Endothelial cell of umbilical vein (primary cell): ENCODE results near the gene MAN1A1. TPM values are rescaled to one million over a fixed set of nuclear protein-coding genes. Genes with fewer than 3 reads are reported as not detected.

Experiments used
- BruUV-seq: library from RNA; stranded (reverse); fragments of 400-500 nt; replicated peaks from 2 replicates; lab custom pipeline; 2021; lab: Mats Ljungman, UMichigan
- CTCF ChIA-PET: fragments of 300-600, 350-600 bp; sonication (Branson Sonifier 250); formaldehyde crosslinking; loops from one replicate; lab custom pipeline; 2021; ENCODE audit warnings: antibody characterized with exemption, inconsistent platforms; lab: Charles Lee
- POLR2A ChIA-PET: fragments of 300-600, 350-600 bp; sonication (Branson Sonifier 250); formaldehyde crosslinking; loops from one replicate; lab custom pipeline; 2021; ENCODE audit warnings: antibody characterized with exemption, inconsistent platforms; lab: Charles Lee
- DNase-seq: peaks from one replicate; pipeline ENCODE4 v3.0.0-alpha.2; 2011; ENCODE audit warnings: low read depth, low spot score
- FAIRE-seq: peaks from 2 replicates; lab custom pipeline; 2011; peaks lifted over from hg19 to GRCh38; lab: Jason Lieb, UNC
- H2AFZ ChIP-seq: 2 replicates; pipeline ENCODE4 v1.6.0; 2012; ENCODE audit warnings: low read depth, low read length, control low read depth, inconsistent platforms
- H3K27ac ChIP-seq: 2 replicates; pipeline ENCODE4 v1.5.1; 2011; ENCODE audit warnings: low read depth, mild to moderate bottlenecking, control low read depth, low read length, moderate library complexity; ENCODE audit not compliant: insufficient read depth
- H3K27me3 ChIP-seq, 2 experiments: 2 replicates each; pipeline versions ENCODE4 v1.6.0 to v1.6.1; 2011; ENCODE audit warnings: low read length in 2 of 2, mixed read lengths in 1 of 2; ENCODE audit not compliant: control insufficient read depth in 2 of 2, insufficient read depth in 2 of 2
- H3K36me3 ChIP-seq, 2 experiments: 2 replicates in 1 of 2; 3 replicates in 1 of 2; pipeline ENCODE4 v1.5.1; 2011; ENCODE audit warnings: low read length in 2 of 2, mild to moderate bottlenecking in 1 of 2, moderate library complexity in 1 of 2; ENCODE audit not compliant: control insufficient read depth in 2 of 2, insufficient read depth in 2 of 2; ENCODE audit errors: extremely low read depth in 1 of 2
- H3K4me1 ChIP-seq: 3 replicates; pipeline ENCODE4 v1.5.1; 2011; ENCODE audit warnings: mild to moderate bottlenecking, low read length; ENCODE audit not compliant: control insufficient read depth, insufficient read depth; ENCODE audit errors: extremely low read depth
- H3K4me2 ChIP-seq: 2 replicates; pipeline ENCODE4 v1.6.1; 2011; ENCODE audit warnings: low read length, control low read depth, mixed read lengths; ENCODE audit not compliant: insufficient read depth
- H3K4me3 ChIP-seq, 3 experiments: fragments of 200-600 bp in 1 of 3; sonication (generic), shearing (Covaris generic) in 1 of 3; replicated peaks in 1 of 3; 2 replicates each; pipeline ENCODE4 v1.5.1; 2011 to 2016; ENCODE audit warnings: control low read depth in 3 of 3, low read length in 3 of 3, mild to moderate bottlenecking in 2 of 3, inconsistent platforms in 1 of 3, low read depth in 1 of 3, moderate library complexity in 1 of 3; ENCODE audit not compliant: insufficient read depth in 1 of 3
- H3K79me2 ChIP-seq: 2 replicates; pipeline ENCODE4 v1.6.0; 2012; ENCODE audit warnings: low read length, inconsistent platforms; ENCODE audit not compliant: control insufficient read depth, insufficient read depth
- H3K9ac ChIP-seq: replicated peaks from 2 replicates; pipeline ENCODE3; 2011; ENCODE audit warnings: low read length, control low read depth; ENCODE audit not compliant: insufficient read depth; ENCODE audit errors: extremely low read depth
- H3K9me1 ChIP-seq: replicated peaks from 3 replicates; pipeline ENCODE4 v1.6.0; 2011; ENCODE audit warnings: mild to moderate bottlenecking, low read length; ENCODE audit not compliant: control insufficient read depth, insufficient read depth; ENCODE audit errors: extremely low read depth
- H3K9me3 ChIP-seq: replicated peaks from 2 replicates; pipeline ENCODE4 v1.5.1; 2012; ENCODE audit warnings: low read length, inconsistent platforms; ENCODE audit not compliant: control insufficient read depth, insufficient read depth
- H4K20me1 ChIP-seq: replicated peaks from 2 replicates; pipeline ENCODE3; 2011; ENCODE audit warnings: mild to moderate bottlenecking, low read length; ENCODE audit not compliant: control insufficient read depth, insufficient read depth; ENCODE audit errors: extremely low read depth
- CTCF ChIP-seq, 2 donors: IDR thresholded peaks; 1 replicate in 1 of 2; 2 replicates in 1 of 2; pipeline ENCODE4 v1.5.1; 2011; ENCODE audit warnings: low read length in 2 of 2, mild to moderate bottlenecking in 2 of 2, moderate library complexity in 2 of 2, control low read depth in 1 of 2, inconsistent platforms in 1 of 2, low read depth in 1 of 2; ENCODE audit not compliant: insufficient read depth in 1 of 2; ENCODE audit errors: extremely low read depth in 1 of 2
- EZH2 ChIP-seq: IDR thresholded peaks from 2 replicates; pipeline ENCODE4 v1.6.1; 2012; ENCODE audit warnings: borderline replicate concordance, low read depth, mild to moderate bottlenecking, moderate library complexity, low read length, inconsistent platforms; ENCODE audit not compliant: severe bottlenecking
- FOS ChIP-seq: IDR thresholded peaks from 2 replicates; pipeline ENCODE4 v1.6.1; 2011; ENCODE audit warnings: mild to moderate bottlenecking, low read length, moderate library complexity, borderline replicate concordance; ENCODE audit not compliant: insufficient read depth
- GATA2 ChIP-seq: IDR thresholded peaks from 2 replicates; pipeline ENCODE4 v1.7.0; 2011; ENCODE audit warnings: low read depth, mild to moderate bottlenecking, moderate library complexity, mixed read lengths, low read length; ENCODE audit not compliant: insufficient read length, insufficient read depth
- JUN ChIP-seq: IDR thresholded peaks from 2 replicates; pipeline ENCODE4 v1.6.1; 2011; ENCODE audit warnings: borderline replicate concordance, low read depth; ENCODE audit not compliant: insufficient read length, insufficient read depth
- MAX ChIP-seq: IDR thresholded peaks from 2 replicates; pipeline ENCODE4 v1.6.1; 2011; ENCODE audit not compliant: insufficient read depth, insufficient read length
- POLR2A ChIP-seq: IDR thresholded peaks from 2 replicates; pipeline ENCODE4 v1.6.1; 2012; ENCODE audit warnings: low read depth, mild to moderate bottlenecking, control low read depth, low read length
- POLR2AphosphoS5 ChIP-seq: IDR thresholded peaks from 2 replicates; pipeline ENCODE4 v1.6.1; 2012; ENCODE audit warnings: low read depth, mild to moderate bottlenecking, control low read depth, low read length, moderate library complexity; ENCODE audit not compliant: insufficient read depth
- dilution Hi-C: fragments of 300-500 bp; cut with MboI; formaldehyde crosslinking; loops from one replicate; pipeline ENCODE4 v1.15.0; 2019; ENCODE audit warnings: low sequenced_read_pairs; ENCODE audit not compliant: extremely low pct_ligation_motif_present
- intact Hi-C: fragments of 100-400 bp; cut with micrococcal nuclease; formaldehyde crosslinking; loops from one replicate; pipeline ENCODE4 v1.10.0; 2022
- polyA plus RNA-seq, 4 experiments: library from polyadenylated mRNA; depleted of rRNA in 3 of 4; stranded (reverse) in 3 of 4; unstranded in 1 of 4; fragments of >200 nt; gene quantifications; 2 replicates each; pipeline versions ENCODE4 v1.2.1 to v1.2.3, GENCODE V29; 2011 to 2012; ENCODE audit warnings: missing spikeins in 1 of 4
- total RNA-seq: library from RNA; stranded (reverse); gene quantifications from 2 replicates; pipeline ENCODE4 v1.2.3, GENCODE V29; 2021

MAN1A1 gene
- total and polyA plus RNA-seq, 2 donors (not counting 3 experiments of a cell fraction or from before 2014, with no cell fraction given), result 3.3 to 12.9 TPM

GRCh38 chr6:119134752-119135151 lies 214.8 kb downstream of the MAN1A1 start:
- Histone ChIP-seq H3K9me3 (no peaks in the 10 kb centered on the region), H3K4me2 (no peak overlapping the region), H2AFZ (no peak overlapping the region), H3K4me3 (no peak overlapping the region), H3K27me3 (no peaks in the 10 kb centered on the region), H3K9ac (no peak overlapping the region), H3K36me3 (no peaks in the 10 kb centered on the region), H3K4me1 (peaks cover 10% of the 10 kb centered on the region), H3K27ac (no peak overlapping the region), H3K9me1 (no peaks in the 10 kb centered on the region), H4K20me1 (no peaks in the 10 kb centered on the region), H3K79me2 (no peaks in the 10 kb centered on the region)
- BruUV-seq, result no TSS peak
- intact Hi-C loops (no loop called here), dilution Hi-C loops (no loop called here)
- no peak for DNase-seq
- ChIA-PET CTCF (no interaction called here), POLR2A (no interaction called here)
- TF ChIP-seq JUN (no peak), EZH2 (no peak), POLR2AphosphoS5 (no peak), GATA2 (no peak), FOS (no peak), MAX (no peak)
- FAIRE-seq, result no peak

- no peaks in the 10 kb centered on the region for H3K79me2 ChIP-seq
- TF ChIP-seq POLR2A (no peak), FOS (no peak), MAX (no peak), JUN (no peak), CTCF (IDR thresholded peaks at IDR 0.05; ENCODE audit: extremely low read depth in 1 of 2, insufficient read depth in 1 of 2, low read depth in 1 of 2, low read length in 2 of 2) (no peak), POLR2AphosphoS5 (no peak), GATA2 (no peak), EZH2 (no peak)
- intact Hi-C loops (no loop called here), dilution Hi-C loops (no loop called here)
- no peak overlapping the region for H3K9ac ChIP-seq
- no peaks in the 10 kb centered on the region for H4K20me1 ChIP-seq
- no peak overlapping the region for H3K4me3 ChIP-seq
- H3K27me3 ChIP-seq, result no peaks in the 10 kb centered on the region
- no peaks in the 10 kb centered on the region for H3K9me3 ChIP-seq
- CTCF ChIA-PET, result interaction anchor here (1.0 to 1.5 kb wide), 4 partner anchors 10 to 23 kb away, joined by 3 read pairs; no protein-coding TSS in a partner anchor
- no peak overlapping the region for H3K27ac ChIP-seq
- H3K9me1 ChIP-seq, result no peaks in the 10 kb centered on the region
- no peaks in the 10 kb centered on the region for H3K36me3 ChIP-seq
- H3K4me1 ChIP-seq, result peaks cover 17% of the 10 kb centered on the region
- no peak for DNase-seq
- no peak overlapping the region for H2AFZ ChIP-seq
- no peak overlapping the region for H3K4me2 ChIP-seq
- no peak for FAIRE-seq
- POLR2A ChIA-PET, result interaction anchor here (0.6 kb wide), 1 partner anchor 276 kb away, joined by 8 read pairs; no protein-coding TSS in a partner anchor
- no TSS peak for BruUV-seq
Measured at GRCh38 chr6:119133400-119133799, 216.2 kb downstream of the MAN1A1 start.
